Embryonic facial prominence (tissue), 1 donor: ENCODE results near the gene IL1A.
A peak's percentile ranks its signal among the peaks of the same experiment; 100 is the strongest.

Experiments used
- DNase-seq: peaks from one replicate; pipeline ENCODE4 v3.0.0-alpha.2; 2016; ENCODE audit errors: extremely low spot score

The IL1A gene

DNA sequence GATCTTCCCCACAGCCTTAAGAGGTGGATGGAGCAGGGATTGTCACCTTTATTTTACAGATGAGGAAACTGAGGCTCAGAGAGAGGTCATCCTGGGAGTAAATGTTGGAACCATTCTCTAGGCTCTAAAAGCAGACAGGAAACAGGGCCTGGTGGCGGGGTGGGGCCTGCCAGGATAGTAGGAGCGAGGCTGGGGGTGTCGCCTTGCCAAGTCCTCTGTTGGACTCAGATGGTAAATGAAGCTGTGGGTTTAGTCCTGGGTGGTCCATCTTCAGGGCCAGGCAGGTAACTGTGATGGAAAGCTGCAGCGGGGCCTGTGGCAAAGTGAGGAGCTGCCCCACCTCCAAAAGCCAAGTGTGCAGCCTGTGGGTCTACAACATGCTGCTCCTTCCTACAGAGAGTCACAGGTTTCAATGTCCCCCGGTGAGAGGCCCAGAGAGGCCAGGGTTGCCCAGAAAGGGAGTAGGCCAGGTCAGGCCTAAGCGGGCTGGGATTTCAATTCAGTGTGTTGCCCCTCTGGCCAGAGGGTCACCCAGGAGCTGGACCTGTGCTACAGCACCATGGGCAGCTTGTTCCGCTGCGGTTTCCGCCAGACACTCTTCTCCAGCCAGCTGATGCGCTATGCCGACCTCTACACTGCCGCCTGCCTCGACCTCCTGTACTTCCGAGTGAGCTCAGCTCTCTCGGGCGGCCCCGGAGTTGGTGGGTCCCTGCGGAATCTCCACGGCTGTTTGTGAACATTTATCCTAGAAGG lies 56.8 kb downstream of the IL1A start:
- no peak for DNase-seq

GRCh38 chr2:112726487-112727190 lies 57.7 kb downstream of the IL1A start:
- DNase-seq = peak; percentile 62

- no peak for DNase-seq
These were observed 58.5 kb downstream of the IL1A start for GRCh38 chr2:112725545-112726457.

GRCh38 chr2:112724591-112725525 lies 59.4 kb downstream of the IL1A start:
- DNase-seq = no peak

DNA sequence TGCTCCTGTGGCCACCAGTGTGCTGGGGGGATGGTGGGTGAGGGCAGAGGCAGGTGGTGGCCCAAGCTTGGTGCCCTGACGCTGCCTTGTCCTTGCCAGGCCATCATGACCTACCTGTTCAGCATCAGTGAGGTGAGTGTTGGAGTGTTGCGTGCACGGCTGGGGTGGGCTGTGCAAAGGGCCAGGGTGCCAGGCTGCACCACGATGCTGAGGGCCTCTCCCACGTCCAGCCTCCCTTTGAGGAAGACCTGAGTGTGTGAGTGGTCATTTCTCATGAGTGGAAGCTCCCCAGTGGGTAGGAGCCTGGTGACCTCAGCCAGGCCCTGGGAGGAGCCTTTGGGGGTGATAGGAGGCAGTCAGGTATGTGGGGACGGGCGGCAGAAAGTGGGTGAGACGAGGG lies 60.3 kb downstream of the IL1A start:
- no peak for DNase-seq
